Activated CD8-positive, alpha-beta memory T cell treated with anti-CD3 and anti-CD28 coated beads, Interleukin-2, amount 50 U/mL, for 1 hour (primary cell): ENCODE results near the gene REXO5.
"Not testable (repeated sequence)": the region's sequence is repeated elsewhere in the genome, so short reads cannot be mapped to it uniquely, and the experiment has no call there.

Experiments used
- DNase-seq: peaks from one replicate; pipeline ENCODE4 v3.0.0-alpha.2; 2020; ENCODE audit errors: extremely low read depth

Gene REXO5

DNA sequence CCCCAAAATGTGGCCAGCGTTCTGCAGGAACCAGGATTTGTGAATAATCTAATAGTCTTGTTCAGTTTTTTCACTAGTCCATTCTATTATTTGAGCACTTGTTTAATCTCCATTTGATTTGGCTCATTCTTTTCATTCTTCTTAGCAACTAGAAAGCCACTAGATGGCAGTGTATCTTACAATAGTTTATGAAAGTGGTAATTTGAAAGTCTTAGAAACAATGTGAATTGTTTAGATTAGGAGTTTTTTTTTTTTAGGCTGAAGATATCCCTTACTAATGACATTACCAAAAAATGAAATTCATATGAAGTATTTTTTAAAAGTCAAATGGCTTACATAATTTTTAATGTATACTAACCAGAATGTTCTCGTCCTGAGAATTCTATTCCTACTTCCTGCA, 6.7 kb upstream of the REXO5 start:
- DNase-seq = no peak

DNA sequence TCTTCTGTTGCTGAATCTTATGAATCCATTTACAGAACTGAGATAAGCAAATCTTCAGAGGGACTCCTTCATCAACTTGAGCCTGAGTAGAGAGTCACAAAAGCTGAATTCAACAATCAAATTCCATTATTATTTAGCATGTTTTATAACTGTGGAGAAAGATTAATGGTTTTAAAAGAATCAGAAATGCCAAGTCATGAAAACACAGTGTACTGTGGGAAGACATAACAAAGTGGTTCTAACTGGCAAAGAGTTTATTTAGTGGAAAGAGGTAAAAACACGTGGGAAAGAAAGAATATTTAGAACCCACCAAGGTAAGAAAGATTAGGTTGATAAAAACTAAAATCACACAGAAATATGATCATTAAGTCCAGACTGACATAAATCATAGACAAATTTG, 5.0 kb upstream of the REXO5 start:
- DNase-seq = no peak

DNA sequence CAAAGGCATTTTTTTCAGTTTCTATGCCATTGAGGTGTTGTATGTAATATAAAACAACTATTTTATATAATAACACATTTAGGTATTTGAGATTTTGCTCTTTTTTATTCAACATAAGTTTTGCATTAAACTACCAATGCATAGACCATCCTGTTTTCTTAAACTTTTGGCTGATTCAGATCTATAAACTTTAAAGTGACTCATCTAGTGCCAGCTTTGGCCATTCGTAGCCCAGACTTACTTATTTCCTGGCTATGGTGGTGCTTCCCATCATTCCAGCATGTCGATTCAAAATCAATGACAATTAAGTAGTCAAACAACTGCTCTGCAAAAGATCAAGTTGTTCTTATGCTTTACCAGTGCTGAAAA, 3.2 kb upstream of the REXO5 start:
- DNase-seq = no peak

DNA sequence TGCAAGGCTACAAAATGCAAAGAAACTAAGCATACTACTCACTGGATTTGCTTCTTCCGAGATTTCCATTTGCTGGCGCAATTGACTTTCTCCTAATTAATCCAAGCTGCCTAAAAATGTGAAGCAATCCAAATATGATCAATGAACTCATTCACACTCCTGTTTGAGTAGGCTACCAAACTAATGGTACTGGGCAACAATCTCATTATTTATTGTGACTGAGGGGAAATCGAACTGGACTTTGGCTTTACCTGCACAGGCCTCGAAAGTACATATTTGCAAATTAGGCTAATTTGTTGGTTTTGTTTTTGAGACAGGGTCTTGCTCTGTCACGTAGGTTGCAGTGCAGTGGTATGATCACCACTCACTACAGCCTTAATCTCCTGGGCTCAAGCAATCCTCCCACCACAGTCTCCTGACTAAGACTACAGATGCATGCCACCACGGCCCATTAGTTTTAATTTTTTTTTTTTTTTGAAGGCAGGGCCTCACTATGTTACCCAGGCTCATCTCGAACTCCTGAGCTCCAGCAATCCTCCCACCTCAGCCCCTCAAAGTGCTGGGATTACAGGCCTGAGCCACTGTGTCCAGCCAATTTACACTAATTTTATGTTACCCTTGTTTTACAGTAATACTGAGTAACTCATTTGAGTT, 2.6 kb upstream of the REXO5 start:
- no peak for DNase-seq

DNA sequence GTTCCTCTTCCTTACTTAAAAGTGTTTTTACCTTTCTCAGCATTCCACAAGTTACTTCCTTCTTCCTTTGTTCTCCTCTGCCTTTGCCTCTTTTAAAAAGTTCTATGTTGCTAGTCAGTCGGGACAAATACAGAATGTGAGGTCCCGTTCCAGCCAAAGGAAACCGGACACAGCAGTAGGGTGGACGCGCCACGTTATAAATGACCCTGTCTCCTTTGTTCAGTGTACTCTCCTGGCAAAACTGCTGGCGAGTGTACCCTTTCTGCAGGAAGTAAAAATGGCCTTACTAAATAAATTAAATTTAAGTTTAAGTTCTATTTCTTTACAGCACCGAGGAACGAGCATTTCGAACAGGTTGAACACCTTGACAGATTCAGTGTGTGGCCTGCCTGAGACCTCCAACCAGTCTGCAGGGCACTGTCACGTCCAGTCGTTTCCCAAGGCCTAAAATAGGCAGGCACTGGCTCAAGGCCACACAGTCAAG, 601 bp upstream of the REXO5 start:
- not testable (repeated sequence) for DNase-seq

DNA sequence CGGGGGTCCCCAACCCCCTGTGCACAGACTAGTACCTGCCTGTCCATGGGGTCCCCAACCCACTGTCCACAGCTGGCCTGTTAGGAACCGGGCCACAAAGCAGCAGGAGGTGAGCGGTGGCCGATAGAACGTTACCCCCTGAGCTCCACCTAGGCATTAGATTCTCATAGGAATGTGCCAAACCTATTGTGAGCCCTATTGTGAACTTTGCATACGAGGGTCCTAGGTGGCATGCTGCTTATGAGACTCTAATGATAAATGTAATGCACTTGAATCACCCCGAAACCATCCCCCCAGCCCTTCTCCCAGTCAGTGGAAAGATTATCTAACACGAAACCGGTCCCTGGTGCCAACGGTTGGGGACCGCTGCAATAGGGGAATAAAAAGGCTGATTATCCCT, 1.5 kb downstream of the REXO5 start:
- DNase-seq = no peak

DNA sequence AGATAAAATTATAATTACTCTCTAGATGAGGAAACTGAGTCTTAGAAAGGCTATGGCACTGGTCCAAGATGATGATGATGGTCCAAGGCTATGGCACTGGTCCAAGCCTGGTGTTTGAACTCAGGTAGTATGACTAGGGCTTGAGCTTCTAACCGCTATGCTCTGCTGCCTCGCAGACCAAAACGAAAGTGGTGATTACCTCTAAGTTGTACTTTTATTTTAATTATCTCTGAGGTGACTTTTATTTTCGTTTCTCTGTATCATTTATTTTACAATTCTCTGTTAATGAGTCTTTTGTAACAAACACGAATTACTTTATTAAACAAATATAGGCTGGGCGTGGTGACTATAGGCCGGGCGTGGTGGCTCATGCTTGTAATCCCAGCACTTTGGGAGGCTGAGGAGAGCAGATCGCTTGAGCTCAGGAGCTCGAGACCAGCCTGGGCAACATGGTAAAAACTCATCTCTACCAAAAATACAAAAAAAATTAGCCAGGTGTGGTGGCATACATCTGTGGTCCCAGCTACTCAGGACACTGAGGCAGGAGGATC, 5.6 kb downstream of the REXO5 start:
- no peak for DNase-seq

DNA sequence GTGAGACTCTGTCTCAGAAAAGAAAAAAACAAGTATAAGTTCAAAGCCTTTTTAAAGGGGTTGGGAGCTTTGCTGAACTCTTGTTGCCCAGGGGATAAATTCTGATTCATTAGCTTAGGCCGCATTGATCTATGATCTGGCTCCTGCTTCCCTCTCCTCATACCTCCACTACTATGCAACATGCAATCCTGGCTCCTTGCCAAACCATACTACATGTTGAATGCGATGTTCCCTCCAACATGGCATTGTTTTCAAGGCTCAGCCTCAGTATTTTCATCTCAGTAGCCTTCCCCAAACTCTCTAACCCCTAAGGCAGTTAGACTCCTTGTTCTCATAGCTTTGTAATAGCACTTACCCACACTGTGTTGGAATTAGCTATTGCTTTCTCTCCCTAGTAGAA, 6.2 kb downstream of the REXO5 start:
- DNase-seq = no peak

DNA sequence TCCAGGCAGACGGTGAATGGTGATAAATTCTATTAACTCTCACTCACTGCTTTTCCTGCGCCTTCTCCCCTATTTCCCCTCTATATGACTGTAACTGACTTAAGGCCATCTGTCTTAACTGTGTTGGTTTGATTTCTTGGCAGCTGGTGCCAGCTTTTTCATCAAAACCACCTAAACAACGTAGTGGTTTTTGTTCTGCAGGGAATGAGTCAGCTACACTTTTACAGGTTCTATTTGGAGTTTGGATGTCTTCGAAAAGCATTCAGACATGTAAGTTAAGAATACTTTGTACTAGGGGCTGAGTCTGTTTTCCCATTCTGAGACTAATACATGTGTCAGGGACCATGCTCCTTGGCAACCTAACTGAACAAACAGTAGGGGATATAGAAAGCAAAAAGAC, 8.5 kb downstream of the REXO5 start:
- no peak for DNase-seq

DNA sequence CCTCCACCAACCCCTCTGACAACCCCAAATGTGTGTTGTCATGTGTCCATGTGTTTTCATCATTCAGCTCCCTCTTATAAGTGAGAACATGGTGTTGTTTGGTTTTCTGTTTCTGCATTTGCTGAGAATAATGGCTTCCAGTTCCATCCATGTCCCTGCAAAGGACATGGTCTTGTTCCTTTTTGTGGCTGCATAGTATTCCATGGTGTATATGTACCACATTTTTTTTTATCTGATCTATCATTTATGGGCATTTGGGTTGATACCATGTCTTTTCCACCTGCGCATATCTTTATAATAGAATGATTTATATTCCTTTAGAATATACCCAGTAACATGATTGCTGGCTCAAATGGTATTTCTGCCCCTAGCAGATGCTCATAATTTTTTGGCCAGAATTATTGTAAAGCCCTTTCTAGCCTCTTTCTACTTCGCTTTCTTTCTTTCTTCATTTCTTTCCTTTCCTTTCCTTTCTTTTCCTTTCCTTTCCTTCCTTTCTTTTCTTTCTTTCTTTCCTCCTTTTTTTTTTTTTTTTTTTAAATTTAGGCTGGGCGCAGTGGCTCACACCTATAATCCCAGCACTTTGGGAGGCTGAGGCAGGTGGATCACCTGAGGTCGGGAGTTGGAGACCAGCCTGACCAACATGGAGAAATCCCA, 12.7 kb downstream of the REXO5 start:
- no peak for DNase-seq

DNA sequence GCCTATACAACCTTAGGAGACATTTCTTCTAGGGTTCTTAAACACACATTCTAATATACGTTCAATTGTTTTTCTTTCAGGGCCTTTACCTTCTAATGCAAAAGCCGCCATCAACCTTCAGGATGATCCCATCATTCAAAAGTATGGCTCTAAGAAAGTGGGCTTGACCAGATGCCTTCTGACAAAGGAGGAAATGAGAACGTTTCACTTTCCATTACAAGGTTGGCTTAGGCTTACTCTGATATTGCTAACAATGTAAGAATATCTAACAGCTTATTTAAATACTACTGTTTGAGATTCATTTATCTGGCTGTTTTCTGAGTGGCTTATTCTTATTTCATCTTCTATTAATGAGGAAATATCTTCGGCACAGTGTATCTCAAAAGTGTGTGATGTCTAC, 15.4 kb downstream of the REXO5 start:
- DNase-seq = no peak

DNA sequence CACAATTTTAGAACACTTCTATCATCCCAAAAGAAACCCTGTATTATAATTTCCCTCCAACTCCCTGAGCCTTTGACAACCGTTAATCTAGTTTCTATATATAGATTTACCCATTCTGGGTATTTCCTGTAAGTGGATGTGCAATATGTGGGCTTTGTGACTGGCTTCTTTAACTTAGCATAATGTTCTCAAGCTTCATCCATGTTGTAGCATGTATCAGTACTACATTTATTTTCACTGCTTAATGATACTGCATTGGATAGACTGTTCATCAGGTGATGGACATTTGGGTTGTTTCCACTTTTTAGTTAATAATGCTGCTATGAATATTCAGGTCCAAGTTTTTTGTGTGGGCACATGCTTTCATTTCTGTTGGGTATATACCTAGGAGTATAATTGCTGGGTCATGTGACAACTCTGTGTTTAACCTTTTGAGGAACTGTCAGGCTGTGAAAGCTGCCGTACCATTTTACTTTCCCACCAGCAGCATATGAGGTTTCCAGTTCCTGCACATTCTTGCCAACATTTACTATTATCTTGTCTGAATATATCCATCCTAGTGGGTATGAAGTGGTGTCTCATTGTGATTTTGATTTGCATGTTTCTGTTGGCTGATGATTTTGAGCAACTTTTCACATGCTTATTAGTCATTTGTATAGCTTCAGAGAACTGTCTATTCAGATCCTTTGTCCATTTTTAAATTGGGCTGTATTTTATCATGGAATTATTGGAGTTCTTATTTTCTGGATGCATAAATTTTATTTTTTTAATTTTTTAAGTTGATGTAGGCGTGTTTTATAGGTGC, 16.4 kb downstream of the REXO5 start:
- no peak for DNase-seq

DNA sequence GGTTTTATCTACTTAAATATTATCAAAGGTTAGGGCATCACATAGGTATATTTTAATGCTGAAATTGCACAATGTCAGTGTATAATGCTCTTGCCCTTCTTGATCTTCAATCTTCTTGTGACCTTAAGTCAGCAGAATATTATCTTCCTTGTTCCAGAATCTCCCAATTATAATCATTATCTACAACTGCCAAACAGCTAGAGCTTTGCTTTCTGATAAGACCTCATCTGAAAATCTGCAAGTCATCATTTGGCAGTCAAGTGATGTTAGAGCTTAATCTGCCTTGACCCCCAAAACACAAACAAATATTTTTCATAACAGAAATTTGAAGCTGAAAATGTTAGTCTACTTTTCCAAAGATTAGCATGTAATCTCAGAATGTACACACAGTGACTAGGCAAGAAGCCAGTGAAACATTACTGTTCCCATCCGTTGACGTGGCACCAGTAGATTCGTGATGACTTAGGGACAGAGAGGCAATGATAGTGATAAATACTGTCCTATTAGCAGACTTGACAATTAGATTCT, 19.8 kb downstream of the REXO5 start:
- DNase-seq = no peak

DNA sequence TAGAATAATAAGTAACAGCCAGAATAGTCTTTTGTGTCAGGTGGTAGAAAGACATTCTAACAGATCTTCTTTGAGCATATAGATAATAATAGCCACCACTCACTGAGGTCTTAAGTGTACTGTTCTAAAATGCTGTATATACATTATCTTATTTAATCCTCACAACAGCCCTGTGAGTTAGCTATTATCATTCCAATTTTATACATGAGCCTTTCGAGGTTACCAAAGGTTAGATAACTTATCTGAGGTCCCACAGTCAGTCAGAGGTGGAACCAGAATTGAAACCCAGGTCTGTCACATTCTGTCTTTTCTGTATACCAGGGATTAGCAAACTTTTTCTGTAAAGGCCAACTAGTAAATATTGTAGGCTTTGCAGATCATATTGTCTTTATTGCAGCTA, 23.2 kb downstream of the REXO5 start:
- DNase-seq = no peak

DNA sequence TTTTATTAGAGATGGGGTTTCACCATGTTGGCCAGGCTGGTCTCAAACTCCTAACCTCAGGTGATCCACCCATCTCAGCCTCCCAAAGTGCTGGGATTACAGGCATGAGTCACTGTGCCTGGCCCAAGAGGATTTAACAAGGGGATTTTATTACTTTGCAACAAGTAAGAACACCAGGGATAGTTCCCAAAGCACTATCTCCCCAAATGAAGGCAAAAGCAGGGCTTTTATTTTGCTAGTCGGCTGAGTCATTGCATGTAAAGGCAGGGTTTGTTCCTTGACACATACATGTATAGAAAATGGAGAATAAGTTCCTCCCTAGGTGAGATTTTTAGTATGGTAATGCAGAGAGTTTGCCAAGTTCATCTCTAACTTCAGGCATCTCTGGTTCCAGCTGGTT, 24.0 kb downstream of the REXO5 start:
- no peak for DNase-seq

DNA sequence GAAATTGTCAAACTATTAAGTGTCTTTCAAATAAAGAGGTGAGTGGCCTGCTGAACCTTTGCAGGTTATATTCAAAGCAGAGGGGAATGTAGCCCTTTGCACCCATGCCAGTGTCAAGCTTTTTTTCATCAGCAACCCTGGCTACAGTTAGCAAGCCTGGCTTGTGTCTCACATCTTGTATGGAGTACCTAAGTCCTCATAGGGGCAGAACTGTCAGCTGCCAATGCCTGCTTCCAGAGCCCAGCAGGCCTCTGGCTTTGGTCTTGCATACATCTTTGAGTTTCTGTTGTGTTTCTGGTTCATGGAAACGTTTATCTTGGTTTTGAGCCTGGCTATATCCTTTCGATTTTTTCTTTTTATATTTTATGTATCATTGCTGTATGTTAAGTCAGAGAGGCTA, 26.8 kb downstream of the REXO5 start:
- DNase-seq = no peak

DNA sequence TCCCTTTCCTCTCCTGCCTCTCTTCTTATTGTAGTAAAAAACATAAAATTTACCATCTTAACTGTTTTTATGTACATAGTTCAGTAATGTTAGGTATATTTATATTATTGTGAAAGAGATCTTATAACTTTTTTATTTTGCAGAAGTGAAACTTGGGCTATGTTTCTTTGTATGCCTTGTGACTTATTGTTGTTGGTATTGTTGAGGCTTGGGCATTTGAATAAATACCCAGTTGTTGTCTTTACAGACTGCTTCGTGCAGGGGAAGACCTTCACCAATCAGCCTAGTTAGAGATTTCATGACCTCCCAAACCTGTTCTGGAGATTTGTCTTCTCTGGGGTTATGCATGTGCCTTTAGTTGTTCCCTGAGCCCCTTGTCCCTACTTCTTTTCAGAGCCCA, 31.9 kb downstream of the REXO5 start:
- no peak for DNase-seq

DNA sequence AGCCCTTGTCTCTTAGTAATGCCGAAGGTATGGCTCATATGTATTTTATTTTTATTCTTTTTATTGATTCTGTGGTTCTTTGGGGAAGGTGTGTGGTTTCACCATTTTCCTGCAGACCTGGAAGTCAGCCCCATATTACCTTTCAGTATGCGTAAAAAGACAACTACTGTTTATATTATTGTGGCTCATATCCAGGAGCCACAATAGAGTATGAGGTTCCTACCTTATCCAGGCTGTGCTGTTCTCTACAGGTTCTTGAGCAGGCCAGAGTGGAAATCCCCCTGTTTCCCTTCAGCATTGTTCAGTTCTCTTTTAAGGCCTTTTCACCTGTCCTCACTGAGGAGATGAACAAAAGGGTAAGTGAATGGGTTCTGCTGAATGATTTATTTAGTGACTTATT, 33.2 kb downstream of the REXO5 start:
- DNase-seq = no peak

DNA sequence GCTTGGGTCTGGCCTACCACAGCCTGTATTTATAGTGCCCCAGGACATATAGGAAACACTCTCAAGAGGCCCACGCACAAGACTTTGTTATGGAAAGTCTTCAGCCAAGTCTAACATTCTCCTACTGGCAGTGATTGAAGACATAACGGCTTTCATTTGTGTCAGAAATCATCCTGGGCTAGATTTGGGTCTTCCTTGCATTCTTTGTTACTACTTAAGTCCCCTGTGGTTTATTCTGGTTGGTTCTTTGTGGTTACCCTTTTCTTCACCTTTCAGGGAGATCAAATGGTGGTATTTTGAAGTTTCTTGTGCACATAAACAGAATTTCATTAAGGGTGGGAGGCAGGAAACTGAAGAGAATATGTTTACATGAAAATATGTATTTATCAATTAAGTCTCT, 37.7 kb downstream of the REXO5 start:
- DNase-seq = no peak

DNA sequence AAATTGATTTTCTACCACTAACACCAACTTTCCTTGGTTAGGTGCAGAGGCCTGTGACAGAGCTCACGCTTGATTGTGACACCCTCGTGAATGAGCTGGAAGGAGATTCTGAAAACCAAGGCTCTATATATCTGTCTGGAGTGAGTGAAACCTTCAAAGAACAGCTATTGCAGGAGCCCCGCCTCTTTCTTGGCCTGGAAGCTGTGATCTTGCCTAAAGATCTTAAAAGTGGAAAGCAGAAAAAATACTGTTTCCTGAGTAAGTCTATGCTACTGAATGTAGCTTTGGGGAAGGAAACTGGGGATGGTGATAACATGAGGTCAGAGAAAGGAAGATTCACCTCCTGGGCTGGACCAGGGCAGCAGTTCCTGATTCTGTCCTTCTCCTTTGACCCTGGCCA, 38.3 kb downstream of the REXO5 start:
- no peak for DNase-seq

DNA sequence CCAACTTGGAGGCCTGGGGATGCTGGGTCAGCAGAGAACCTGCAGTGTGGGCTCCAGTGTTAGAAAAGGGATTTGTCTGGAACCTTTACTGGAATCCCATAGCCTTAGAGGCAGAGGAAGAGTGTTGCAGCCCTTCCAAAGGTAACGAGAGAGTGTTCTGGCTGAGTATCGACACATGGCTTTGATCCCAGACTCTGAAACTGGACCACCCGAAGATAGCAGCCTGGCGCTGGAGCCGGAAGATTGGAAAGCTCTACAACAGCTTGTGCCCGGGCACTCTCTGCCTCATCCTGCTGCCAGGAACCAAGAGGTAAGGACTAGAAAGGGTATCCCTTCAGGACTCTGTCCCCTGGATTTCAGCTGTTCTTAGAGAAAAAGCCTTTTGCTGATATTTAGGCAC, 39.7 kb downstream of the REXO5 start:
- DNase-seq = no peak

DNA sequence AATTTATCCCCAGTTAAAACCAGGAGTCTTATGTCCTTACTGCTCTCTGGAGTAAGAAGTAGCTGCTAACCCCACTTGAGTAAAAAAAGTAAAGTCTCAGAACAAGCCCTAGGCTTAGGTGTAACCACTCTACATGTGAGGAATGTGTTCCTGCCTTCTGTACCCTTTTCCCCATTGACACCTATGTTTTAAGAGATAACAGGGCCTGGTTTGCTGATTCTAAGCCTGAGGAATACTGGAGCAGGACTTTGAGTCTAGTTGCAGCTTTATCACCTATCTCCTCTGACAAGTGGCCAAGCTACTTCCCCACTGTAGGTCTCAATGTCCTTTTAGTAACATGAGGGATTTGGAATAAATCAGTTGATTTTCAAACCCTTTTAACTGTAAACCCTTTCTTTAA, 40.2 kb downstream of the REXO5 start:
- no peak for DNase-seq

DNA sequence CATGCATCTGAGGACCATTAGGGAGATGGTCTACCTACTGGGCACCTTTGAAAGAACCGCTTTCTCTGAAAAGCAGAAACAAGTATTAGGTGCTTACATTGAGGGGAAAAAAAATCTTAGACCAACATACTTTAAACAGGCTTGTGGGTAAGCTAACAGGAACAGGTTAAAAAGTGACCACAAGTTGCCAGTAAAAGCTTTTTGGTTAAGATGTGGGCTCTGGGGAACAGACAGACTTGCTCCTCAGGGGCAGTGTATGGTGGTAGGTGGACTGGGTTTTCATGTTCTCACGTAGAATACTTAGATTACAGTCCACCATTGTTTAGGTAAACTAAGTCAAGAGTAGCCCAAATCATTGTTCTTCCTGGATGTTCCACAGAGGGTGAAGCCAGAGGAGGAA, 41.2 kb downstream of the REXO5 start:
- no peak for DNase-seq
